ELF-1 (cell line): ENCODE measurements around the gene AP3D1.
A peak's percentile ranks its signal among the peaks of the same experiment; 100 is the strongest.
"Not testable (repeated sequence)": the region's sequence is repeated elsewhere in the genome, so short reads cannot be mapped to it uniquely, and the experiment has no call there.

Source experiments
- DNase-seq: peaks from one replicate; pipeline ENCODE4 v3.0.0-alpha.2; 2016; ENCODE audit warnings: low read depth, low spot score

Gene AP3D1

DNA sequence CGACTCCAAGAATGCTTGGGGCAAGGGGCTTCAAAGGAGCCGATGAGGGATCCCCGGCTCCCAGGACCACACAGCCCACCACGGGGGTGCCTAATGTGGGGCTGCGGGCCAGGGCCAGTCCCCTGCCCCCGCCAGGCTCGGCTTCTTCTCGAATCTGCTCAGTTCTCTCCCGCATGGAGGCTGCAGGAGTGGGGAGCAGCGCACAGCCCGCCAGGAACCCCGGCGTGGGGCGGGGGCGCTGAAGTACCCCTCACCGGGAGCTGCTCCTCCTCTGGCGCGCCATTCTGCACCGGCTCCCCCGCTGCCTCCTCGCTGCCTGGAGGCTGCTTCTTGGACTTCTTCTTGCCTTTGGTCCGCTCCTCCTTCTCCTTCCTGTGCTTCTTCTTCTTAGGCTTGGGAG is 39.9 kb downstream of the AP3D1 start:
- no peak for DNase-seq

DNA sequence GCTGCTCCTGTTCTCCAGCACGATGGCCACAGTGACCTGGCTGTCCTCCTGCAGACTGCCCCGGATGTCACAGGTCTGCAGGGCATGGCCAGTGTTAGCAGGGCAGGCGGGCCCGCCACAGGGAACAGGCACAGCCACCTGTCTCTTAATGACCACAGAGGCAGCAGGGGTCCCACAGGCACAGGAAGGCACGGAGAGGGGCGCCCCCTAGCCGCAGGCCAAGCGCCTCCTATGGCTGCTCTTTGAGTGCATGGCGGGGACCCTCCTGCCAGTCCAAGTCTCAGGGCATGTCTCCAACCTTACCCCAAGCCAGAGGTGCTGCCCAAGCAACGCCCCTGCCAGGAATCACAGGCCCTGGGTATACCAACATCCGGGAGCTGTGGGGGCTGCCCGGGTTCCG is 40.5 kb downstream of the AP3D1 start:
- no peak for DNase-seq

DNA sequence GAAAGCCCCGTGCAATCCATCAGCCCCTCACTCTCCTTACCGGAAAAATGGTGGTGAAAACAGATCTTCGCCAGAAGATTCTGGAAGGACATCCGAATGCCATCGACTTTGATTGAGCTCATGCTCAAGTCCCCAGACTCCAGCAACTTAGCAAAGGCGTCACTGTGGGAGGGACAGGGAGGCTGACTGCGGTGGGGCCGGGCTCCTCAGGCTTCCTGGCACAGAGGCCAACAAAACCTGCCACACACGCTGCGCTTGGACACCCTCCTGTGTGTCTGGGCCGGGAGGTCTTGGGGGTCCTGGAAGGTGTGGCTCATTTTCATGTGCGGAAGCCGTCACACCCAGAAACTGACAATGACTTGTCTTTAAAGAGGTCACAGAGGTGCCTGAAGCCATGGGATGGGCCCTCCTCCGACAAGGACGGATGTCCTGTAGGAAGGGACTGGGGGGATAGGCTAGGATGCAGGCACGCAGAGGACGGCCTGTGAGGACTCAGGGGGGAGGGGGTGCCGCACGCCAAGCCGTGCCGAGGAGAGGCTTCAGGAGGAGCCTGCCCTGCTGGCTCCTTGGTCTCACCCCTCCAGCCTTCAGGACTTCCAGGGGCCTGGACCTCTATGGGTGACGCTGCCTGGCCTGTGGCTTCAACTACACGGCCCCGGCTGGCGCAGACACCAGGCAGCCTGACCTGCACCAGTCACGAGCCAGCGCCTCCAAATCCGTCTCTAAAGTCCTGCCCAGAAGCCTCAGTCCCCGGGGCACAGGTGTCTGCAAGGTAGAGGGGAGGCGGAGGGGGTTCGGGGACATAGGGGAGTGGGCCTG is 42.1 kb downstream of the AP3D1 start:
- DNase-seq: no peak

DNA sequence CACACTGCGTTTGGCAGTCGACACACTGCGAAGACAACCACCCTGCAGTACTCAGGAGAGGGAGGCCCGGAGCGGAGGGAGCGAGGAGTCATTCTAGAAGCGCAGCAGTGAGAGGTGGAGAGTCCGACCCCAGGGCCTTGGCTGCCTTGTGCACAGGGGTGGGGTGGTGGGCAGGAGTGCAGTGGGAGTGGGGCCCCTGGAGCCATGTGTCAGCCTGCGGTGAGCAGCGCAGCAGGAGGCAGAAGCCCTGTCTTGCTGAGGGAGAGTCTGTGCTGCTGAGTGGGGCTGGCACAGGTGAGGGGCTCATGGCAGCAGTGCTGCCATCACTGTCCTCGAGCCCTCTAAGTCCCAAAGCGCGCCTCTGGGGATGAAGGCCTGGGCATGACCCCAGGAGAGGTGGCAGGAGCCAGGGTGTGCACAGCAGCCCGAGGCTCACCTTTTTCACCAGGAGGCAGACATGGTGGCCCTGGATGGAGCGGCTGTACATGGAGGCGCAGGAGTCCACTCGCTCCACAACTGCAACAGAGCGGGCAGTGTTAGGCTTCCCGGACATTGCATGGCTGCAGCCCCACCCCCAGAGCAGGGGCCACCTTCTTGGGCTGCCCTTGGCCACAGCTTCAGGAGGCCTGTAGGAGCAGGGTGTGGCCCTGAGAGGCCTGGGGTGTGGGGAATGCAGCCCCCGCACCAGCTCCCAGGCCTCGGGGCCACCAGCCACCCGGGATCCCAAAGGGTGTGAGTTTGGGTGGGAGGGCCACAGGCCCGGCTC is 42.9 kb downstream of the AP3D1 start:
- no peak for DNase-seq

DNA sequence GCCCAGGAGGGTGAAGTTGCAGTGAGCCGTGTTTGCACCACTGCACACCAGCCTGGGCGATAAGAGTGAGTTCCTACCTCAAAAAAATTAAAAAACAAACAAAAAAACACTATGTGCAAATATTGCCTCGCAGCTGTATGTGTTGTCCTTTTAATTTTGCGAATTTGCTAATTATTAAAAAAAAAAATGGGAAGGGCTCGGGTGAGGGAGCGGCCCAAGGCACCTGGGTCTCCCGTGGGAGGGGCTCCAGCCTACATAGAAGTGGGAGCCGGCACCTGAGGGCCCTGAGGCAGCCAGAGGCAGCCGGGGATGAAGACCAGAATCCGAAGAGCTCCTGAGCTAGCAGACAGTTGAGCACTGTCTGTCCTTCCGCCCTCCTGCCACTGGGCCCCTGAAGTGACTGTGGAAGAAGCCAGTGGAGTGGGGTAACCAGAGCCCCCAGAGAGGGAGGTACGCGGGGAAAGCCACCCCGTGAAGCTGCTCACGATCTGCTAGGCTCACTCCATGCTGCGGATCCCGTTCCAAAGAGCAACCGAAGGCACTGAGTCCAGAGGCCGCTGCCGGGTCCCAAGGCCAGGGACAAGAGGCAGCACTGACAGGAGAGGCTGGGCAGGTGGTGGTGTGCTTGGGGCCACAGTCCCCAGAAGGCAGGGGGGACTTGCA is 48.2 kb downstream of the AP3D1 start:
- no peak for DNase-seq

DNA sequence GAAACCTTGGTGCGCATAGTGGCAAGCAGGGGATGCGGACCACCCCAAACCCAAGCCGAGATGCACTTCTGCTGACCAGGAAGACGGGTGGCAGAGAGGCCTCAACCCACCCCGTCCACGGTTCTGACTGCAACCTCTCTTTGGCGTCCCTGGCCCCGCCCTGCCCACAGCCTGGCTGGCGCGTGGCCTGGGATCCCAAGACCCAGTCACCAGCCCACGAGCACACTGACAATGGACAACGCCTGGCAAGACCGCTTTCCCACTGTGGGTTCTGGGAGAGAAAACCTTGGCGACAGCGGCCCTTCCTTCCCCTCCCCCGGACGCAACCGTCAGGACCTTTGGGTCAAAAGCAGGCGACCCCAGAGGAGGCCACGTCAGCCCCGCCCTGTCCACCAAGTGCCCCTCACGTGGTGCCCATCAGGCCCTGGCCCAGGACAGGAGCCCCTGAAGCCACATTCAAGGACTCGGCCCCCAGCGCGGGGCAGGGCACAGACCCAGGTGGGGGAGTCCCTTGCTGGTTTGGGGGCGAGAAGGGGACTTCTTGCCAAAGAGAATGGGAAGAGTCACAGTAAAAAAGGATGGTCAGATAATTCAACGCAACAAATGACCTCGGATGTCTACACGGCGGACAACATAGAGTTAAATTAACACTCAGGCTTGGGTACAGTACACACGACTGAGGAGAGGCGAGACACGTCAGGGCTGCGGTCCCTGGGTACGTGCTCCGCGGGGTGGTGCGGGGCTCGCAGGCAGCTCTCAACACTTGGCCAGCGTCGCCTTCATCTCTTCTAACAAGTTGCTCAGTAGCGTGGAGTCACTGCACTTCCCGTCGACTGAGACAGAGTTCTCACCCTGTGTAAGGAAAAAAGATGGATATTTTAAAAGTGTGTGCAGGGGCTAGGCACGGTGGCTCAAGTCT is 49.7 kb downstream of the AP3D1 start:
- no peak for DNase-seq

DNA sequence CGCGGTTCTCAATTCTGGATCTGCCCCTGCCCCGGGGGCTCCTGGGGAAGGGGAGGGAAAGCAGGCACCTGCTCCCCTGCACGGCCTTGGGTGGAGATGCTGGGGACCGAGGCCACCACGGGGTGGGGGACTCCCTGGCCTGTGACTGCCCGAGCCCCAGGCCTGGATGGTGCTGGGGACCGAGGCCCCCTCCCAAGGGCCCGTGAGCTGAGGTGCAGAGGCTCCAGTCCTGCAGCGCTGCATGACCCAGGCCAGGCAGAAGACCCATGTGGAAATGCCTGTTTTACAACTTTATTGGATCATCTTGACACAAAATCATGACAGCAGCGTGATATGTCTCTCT is 50.7 kb downstream of the AP3D1 start:
- DNase-seq: no peak

DNA sequence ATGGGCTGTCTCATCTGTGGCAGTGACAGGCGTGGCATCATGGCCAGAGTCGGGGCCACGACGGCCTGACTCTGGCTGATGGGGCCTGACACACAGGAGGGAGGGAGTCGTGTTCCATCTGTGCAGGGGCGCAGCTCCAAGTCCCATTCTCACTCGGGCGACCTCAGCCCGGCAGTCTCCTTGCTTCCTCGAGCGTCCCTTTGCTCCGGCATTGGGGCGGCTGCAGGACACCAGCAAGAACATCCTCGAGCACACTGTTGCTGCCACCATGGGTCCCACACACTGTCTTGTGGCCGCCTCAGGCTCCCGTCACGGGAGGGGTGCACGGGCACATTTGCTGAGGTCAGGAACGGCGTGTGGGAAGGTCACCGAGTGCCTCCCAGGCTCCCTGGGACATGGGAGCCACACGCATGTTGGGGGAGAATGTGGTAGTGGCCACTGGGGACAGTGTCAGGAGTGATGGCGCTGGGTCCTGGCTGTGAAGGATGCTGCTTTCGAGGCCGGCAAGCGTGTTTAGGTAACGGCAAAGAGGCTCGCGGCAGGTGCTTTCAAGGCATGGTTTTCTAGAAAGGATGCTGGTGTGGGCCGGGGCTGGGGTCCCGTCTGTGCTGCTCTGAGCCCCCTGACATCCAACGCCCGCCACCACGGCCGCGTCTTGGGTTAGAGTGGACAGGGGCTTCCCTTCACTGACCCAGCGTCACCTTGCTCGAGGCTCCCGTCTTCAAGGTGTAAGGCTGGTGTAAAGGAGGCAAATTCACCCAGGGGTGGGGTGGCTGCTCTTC is 51.2 kb downstream of the AP3D1 start:
- DNase-seq: no peak

DNA sequence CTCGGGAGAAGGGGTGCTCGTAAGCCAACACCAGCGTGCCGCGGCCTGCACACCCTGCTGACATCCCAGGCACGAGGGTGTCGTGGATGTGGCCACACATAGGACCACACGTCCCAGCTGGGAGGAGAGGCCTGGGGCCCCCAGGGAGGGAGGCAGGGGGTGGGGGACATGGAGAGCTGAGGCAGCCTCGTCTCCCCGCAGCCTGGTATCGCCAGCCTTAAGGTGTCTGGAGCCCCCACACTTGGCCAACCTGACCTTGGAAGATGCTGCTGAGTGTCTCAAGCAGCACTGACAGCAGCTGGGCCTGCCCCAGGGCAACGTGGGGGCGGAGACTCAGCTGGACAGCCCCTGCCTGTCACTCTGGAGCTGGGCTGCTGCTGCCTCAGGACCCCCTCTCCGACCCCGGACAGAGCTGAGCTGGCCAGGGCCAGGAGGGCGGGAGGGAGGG is 52.3 kb downstream of the AP3D1 start:
- DNase-seq: peak; percentile 30

DNA sequence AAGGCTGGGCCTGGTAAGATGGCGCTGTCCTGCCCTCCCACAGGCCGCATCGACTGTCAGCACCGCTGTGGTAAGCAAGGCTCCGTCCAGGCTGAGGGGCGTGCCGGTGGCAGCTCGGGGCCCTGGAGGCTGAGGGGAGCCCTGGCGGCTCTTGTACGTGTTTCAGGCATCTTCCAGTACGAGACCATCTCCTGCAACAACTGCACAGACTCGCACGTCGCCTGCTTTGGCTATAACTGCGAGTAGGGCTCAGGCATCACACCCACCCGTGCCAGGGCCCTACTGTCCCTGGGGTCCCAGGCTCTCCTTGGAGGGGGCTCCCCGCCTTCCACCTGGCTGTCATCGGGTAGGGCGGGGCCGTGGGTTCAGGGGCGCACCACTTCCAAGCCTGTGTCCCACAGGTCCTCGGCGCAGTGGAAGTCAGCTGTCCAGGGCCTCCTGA is 53.5 kb downstream of the AP3D1 start:
- no peak for DNase-seq

DNA sequence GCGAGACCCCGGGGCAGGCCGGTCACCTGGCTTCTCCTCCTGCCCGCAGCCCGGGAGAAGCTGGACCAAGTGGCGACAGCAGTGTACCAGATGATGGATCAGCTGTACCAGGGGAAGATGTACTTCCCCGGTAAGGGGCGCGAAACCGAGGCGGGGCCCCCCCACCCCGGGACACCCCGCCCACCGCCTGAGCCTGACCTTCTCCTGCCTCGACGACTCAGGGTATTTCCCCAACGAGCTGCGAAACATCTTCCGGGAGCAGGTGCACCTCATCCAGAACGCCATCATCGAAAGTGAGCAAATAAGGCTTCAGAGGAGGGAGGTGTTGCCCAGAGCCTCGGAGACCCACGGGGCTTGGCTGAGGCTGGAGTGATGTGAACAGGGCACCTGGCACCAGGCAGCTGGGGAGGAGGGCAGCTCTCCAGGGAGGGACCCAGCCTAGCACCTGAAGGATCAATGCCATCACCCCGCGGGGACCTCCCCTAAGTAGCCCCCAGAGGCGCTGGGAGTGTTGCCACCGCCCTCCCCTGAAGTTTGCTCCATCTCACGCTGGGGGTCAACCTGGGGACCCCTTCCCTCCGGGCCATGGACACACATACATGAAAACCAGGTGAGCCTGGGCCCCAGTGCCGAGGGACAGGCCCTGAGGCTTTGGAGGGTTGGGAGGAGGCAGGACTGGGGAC is 54.0 kb downstream of the AP3D1 start:
- DNase-seq: no peak

DNA sequence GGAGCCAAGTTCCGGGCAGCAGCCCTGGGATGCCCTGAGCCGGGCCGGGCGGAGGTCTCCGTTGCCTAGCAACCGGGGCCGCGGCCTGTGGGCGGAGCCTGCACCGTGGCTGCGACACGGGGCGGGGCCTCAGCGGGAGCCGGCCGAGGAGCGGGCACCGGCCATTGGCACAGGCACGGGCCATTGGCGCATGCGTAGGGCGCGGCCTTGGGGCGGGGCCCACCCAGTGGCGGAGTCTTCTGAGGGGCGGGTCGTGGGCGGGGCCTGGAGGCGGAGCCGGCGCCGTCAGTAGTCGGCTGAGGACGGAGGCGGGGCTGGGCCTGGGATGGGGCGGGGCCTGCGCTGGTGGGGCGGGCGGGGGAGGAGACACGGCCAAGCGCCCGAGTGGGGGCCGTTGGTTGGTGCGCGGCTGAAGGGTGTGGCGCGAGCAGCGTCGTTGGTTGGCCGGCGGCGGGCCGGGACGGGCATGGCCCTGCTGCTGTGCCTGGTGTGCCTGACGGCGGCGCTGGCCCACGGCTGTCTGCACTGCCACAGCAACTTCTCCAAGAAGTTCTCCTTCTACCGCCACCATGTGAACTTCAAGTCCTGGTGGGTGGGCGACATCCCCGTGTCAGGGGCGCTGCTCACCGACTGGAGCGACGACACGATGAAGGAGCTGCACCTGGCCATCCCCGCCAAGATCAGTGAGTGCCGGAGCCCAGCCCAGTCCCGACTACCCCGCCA is 54.7 kb downstream of the AP3D1 start, which contains the start of gene IZUMO4:
Gene IZUMO4, plus strand, starts transcription at position 436 of the 723 bp plus-strand sequence. Its CDS starts 31 bp downstream, at position 467.
- peak; percentile 99 for DNase-seq

DNA sequence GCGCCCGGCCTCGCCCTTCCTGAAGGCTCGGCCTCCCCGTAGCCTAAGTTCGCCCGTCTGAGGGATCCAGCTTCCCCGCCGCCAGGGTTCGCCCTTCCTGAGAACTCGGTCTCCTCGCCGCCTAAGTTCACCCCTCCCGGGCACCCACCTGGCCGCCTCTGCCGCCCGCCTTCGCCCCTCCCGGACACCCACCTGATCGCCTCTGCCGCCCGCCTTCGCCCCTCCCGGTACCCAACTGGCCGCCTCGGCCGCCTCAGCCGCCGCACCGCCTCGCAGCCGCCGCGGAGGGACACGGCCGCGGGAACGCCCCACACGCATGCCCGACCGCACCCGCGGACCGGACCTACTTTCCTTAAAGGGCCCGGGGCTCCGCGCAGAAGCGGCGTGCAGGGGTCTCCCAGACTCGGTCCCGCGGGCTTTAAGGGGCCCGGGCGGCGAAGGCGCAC is 55.3 kb downstream of the AP3D1 start, which contains the start of gene MOB3A:
Gene MOB3A, minus strand, starts transcription at position 293 of the 446 bp plus-strand sequence. CDS start 17,766 bp downstream, outside the sequence.
- no peak for DNase-seq

DNA sequence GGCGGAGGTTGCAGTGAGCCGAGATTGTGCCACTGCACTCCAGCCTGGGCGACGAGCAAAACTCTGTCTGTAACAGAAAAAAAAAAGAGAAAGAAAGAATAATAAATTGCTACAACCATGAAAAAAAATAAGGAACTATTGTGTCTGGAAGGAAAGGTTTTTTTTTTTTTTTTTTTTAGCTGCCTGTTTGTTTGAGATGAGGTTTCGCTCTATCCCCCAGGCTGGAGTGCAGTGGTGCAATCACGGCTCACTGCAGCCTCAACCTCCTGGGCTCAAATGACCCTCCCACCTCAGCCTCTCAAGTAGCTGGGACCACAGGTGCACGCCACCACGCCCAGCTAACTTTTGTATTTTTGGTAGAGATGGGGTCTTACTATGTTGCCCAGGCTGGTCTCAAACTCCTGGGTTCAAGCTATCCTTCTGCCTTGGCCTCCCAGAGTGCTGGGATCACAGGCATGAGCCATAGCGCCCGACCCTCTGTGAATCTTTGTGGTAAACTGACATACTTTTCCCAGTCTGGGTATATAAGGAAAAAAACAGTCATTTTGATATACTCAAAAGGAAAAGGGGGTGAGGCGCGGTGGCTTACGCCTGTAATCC is 59.3 kb downstream of the AP3D1 start:
- not testable (repeated sequence) for DNase-seq

DNA sequence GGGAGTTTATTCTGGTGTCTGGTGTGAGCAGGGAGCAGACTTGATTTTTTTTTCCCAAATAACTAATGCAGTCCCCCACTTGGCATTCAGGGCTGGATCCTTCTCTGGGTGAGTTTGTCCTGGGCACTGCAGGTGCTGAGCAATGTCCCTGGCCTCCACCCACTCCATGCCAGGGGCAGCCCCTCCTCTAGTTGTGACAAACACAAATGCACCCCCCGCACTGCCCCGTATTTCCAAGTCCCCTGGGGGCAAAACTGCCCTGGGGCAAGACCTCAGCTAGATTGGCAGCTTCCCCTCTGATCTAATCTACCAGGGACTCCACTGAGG is 61.7 kb downstream of the AP3D1 start:
- DNase-seq: no peak

DNA sequence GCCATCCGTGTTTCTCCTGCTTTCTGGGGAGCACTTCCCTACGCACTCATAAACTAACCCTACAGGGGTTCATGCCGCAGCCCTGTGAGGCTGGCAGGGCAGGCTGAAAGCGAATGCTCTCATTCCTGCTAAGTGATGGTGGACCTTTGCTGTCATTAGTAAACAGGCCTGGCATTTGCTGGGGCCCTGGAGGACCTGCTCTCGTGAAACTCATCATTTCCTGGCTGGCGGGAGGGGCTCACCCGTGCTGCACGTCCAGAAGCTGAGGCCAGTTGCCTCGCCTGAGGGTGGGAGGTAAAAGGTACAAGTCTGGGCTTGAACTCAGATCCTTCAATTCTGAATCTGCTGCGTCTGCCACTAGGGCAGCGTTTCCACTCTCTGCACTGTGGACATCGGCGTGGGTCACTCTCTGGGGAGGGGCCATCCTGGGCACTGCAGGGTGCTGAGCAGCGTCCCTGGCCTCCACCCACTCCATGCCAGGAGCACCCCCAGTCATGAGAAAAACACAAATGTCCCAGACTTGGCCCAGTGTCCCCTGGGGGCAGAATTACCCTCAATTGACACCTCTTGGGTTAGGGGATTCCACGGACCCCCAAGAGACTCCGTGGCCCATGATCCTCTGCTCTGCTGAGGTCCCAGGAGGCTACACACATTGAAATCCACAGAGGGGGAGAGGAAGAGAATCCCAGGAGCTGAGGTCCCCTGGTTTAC is 62.2 kb downstream of the AP3D1 start:
- DNase-seq: peak; percentile 59

DNA sequence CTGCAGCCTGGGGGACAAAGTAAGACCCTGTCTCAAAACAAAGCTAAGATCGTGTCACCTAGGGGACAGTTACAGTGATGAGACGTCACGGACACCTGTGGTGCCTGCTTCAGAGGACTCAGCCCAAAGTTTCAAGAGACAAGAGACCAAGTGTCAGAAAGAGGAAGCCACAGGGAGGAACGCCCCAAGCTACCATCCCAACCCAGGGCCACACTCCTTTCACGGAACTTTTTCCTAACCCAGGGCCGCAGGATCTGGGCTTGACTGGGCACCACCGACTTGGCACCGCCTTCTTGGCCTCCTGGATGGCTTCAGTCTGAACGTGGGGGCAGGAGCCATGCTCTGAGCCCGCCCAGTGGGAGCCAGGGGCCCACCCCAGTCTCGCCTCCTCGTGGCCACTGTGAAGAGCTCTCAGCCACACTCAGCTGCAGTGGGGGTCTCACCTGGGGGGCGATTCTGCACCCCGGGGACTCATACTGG is 63.7 kb downstream of the AP3D1 start:
- DNase-seq: no peak
